Osteocyte (in vitro differentiated cells): ENCODE results near the gene PDIA5. TPM values are rescaled to one million over a fixed set of nuclear protein-coding genes. Genes with fewer than 3 reads are reported as not detected.

Source experiments
- DNase-seq: peaks from one replicate; pipeline ENCODE4 v3.0.0; 2021; ENCODE audit warnings: mixed read lengths; ENCODE audit not compliant: unreplicated experiment; ENCODE audit errors: extremely low spot score
- H3K27ac Mint-ChIP-seq: one replicate; pipeline ENCODE4 v1.8.0; 2021; ENCODE audit warnings: mild to moderate bottlenecking, mixed read lengths; ENCODE audit not compliant: unreplicated experiment
- H3K27me3 Mint-ChIP-seq: one replicate; pipeline ENCODE4 v1.8.0; 2021; ENCODE audit warnings: mixed read lengths; ENCODE audit not compliant: unreplicated experiment
- H3K36me3 Mint-ChIP-seq: one replicate; pipeline ENCODE4 v1.8.0; 2021; ENCODE audit warnings: mixed read lengths; ENCODE audit not compliant: unreplicated experiment
- H3K4me1 Mint-ChIP-seq: one replicate; pipeline ENCODE4 v1.8.0; 2021; ENCODE audit warnings: mixed read lengths; ENCODE audit not compliant: unreplicated experiment
- H3K4me3 Mint-ChIP-seq: one replicate; pipeline ENCODE4 v1.8.0; 2021; ENCODE audit warnings: mild to moderate bottlenecking, moderate library complexity, mixed read lengths; ENCODE audit not compliant: unreplicated experiment
- H3K9me3 Mint-ChIP-seq: one replicate; pipeline ENCODE4 v1.8.0; 2021; ENCODE audit warnings: mixed read lengths; ENCODE audit not compliant: unreplicated experiment
- total RNA-seq: library from RNA; stranded (reverse); gene quantifications from 2 replicates; pipeline ENCODE4 v1.2.1, GENCODE V29; 2021
- TF ChIP-seq, protein P1 (sequence below): fragments of 200-600 bp; sonication (generic); IDR thresholded peaks from 2 replicates; pipeline ENCODE4 v1.5.0; 2021; ENCODE audit warnings: antibody characterized with exemption, mild to moderate bottlenecking, moderate library complexity

The PDIA5 gene
- total RNA-seq, 1 donor from 2014 or later: 35.5 TPM

DNA sequence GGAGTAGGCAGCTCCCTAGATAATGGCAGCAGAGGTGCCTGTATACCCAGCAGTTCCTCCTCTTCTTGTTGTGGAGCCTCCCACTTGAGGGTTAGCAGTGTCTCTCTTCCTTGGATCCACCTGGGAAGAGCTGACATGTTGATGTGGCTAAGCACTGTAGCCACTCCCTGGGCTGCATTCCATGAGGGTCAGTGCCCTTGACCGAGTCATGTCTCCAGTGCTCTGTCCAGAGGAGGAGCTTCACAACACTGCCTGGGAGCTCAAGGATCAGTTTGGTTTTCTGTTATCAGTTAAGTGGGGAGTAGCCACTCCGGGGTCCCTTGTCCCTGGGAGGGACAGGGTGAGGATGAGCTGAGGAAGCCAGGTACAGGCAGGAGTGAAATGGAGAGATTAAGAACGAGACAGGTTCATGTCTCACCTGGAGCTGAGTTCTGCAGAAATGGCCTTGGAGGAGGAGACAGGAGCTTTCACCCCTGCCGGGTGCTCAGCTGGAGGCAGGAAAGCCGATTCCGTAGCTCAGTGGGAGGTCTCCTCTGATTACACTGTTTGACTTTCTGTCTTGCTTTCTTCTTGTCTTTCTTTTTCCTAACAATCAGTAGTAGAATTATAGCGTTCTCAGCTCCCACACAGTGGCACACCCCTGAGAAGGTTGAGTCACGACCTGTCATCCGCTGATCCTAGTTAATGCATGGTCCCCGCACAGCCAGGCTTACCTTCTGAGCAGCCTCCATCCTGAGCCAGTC lies 77.0 kb downstream of the PDIA5 start:
- no peak overlapping the region for H3K4me3 Mint-ChIP-seq
- H3K36me3 Mint-ChIP-seq: peaks cover 34% of the 10 kb centered on the region
- DNase-seq: no peak
- no peaks in the 10 kb centered on the region for H3K27me3 Mint-ChIP-seq
- peaks cover 10% of the 10 kb centered on the region for H3K4me1 Mint-ChIP-seq
- TF ChIP-seq, protein P1, sequence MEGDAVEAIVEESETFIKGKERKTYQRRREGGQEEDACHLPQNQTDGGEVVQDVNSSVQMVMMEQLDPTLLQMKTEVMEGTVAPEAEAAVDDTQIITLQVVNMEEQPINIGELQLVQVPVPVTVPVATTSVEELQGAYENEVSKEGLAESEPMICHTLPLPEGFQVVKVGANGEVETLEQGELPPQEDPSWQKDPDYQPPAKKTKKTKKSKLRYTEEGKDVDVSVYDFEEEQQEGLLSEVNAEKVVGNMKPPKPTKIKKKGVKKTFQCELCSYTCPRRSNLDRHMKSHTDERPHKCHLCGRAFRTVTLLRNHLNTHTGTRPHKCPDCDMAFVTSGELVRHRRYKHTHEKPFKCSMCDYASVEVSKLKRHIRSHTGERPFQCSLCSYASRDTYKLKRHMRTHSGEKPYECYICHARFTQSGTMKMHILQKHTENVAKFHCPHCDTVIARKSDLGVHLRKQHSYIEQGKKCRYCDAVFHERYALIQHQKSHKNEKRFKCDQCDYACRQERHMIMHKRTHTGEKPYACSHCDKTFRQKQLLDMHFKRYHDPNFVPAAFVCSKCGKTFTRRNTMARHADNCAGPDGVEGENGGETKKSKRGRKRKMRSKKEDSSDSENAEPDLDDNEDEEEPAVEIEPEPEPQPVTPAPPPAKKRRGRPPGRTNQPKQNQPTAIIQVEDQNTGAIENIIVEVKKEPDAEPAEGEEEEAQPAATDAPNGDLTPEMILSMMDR: no peak
- peak overlapping the region; percentile 13 for H3K27ac Mint-ChIP-seq
- H3K9me3 Mint-ChIP-seq: no peaks in the 10 kb centered on the region

DNA sequence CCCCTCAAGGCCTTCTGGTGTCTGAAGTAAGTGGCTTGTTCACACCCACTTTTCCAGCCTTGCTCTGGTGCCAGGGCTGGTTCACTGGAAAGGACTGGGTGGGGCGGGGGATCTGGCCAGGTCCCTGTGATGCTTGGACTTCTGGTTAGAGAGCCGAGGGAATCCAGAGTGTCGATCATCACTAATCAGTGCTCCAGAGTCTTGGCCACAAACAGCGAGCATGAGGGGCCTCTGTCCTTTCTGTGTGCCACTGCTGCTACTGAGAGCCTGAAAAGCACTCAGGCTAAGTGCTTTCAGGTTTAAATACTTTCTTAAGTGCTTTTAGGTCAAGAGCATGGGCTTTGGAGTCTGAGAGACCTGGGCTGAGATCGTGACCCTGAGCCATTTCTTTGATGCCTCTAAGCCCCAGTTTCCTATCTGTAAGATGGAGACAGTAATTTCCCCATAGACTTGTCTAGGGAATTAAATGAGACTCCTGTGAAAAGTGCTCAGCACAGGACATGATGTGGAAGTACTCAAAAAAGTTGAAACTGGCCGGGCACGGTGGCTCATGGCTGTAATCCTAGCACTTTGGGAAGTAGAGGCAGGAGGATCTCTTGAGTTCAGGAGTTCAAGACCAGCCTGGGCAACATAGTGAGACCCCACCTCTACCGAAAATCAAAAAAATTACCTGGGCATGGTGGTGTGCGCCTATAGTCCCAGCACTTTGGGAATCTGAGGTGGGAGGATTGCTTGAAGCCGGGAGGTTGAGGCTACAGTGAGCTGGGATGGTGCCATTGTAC lies 81.1 kb downstream of the PDIA5 start:
- no peak for DNase-seq
- Mint-ChIP-seq H3K4me1 (peaks cover 10% of the 10 kb centered on the region), H3K4me3 (no peak overlapping the region), H3K9me3 (no peaks in the 10 kb centered on the region), H3K36me3 (peaks cover 52% of the 10 kb centered on the region), H3K27ac (no peak overlapping the region), H3K27me3 (no peaks in the 10 kb centered on the region)
- TF ChIP-seq, protein P1: no peak

DNA sequence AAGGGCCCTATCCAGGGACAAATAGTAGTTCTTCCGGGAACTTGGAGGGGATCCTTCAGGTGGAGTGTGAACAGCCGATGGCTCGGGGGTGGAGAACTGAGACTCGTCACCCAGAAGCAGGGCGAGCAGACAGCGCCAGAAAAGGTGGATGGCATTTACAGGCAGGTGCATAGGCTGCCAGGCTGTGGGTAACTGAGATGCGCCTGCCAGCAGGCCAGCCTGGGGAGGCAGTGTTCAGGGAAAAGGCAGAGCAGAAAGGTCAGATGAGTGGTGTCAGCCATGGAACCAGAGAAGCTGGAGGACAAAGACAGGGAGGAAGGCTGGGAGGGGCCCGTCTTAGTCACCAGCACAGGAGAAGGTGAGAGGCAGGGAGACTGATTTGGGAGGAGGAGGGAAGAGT lies 81.9 kb downstream of the PDIA5 start:
- Mint-ChIP-seq H3K27me3 (no peaks in the 10 kb centered on the region), H3K4me3 (no peak overlapping the region), H3K9me3 (no peaks in the 10 kb centered on the region), H3K4me1 (peaks cover 5% of the 10 kb centered on the region), H3K27ac (no peak overlapping the region), H3K36me3 (peaks cover 50% of the 10 kb centered on the region)
- DNase-seq: no peak
- TF ChIP-seq, protein P1: no peak

DNA sequence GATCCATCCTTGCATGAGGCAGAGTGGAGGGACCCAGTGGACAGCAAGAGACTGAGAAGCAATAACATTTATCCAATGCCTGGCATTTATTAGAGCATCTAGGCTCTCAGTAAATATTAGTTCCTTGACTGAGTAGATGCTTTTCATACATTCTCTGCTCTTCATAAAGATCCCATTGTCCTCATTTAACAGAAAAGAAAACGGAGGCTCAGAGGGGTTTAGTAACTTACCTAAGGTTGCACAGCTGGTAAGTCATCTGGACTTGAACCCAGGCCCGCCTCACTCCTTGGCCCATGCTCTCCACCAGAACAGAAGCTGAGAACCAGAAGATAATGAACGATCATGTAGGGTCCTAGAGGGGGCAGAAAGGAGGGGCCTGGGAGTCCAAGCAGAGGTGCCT lies 82.7 kb downstream of the PDIA5 start:
- no peaks in the 10 kb centered on the region for H3K9me3 Mint-ChIP-seq
- H3K27ac Mint-ChIP-seq: no peak overlapping the region
- no peaks in the 10 kb centered on the region for H3K4me1 Mint-ChIP-seq
- TF ChIP-seq, protein P1: no peak
- H3K36me3 Mint-ChIP-seq: peaks cover 48% of the 10 kb centered on the region
- no peak for DNase-seq
- no peaks in the 10 kb centered on the region for H3K27me3 Mint-ChIP-seq
- H3K4me3 Mint-ChIP-seq: no peak overlapping the region
